ENCODE results near the gene SPR.

Gene SPR

GRCh38 chr2:72933207-72933606 lies 46.0 kb downstream of the SPR start:
- Histone ChIP-seq H3K27ac (no peak overlapping the region), H3K4me3 (ENCODE audit: low read depth, low read length) (no peak overlapping the region), H3K27me3 (replicated peaks) (peaks cover 60% of the 10 kb centered on the region), H3K36me3 (replicated peaks) (no peaks in the 10 kb centered on the region)
- TF ChIP-seq CTCF (IDR thresholded peaks at IDR 0.05; ENCODE audit: low read depth, low read length, missing control alignments) = no peak
- no peak for DNase-seq
- in situ Hi-C loops (cut with HindIII; ENCODE audit: low pct_ligation_motif_present, low sequenced_read_pairs) = no loop called here

- no peak for TF ChIP-seq CTCF (IDR thresholded peaks at IDR 0.05; ENCODE audit: low read depth, low read length, missing control alignments)
- DNase-seq = no peak
- no peak overlapping the region for H3K4me3 ChIP-seq (ENCODE audit: low read depth, low read length)
- no peak overlapping the region for H3K27ac ChIP-seq
- in situ Hi-C loops (cut with HindIII; ENCODE audit: low pct_ligation_motif_present, low sequenced_read_pairs) = no loop called here
- H3K36me3 ChIP-seq (replicated peaks) = no peaks in the 10 kb centered on the region
- H3K27me3 ChIP-seq (replicated peaks) = peaks cover 56% of the 10 kb centered on the region
Measured at GRCh38 chr2:72933646-72934151, 46.5 kb downstream of the SPR start.

- TF ChIP-seq CTCF (IDR thresholded peaks at IDR 0.05; ENCODE audit: low read depth, low read length, missing control alignments) = peak; percentile 34
- Histone ChIP-seq H3K36me3 (replicated peaks) (no peaks in the 10 kb centered on the region), H3K27ac (no peak overlapping the region), H3K4me3 (ENCODE audit: low read depth, low read length) (no peak overlapping the region), H3K27me3 (replicated peaks) (peaks cover 44% of the 10 kb centered on the region)
- DNase-seq = no peak
- in situ Hi-C loops (cut with HindIII; ENCODE audit: low pct_ligation_motif_present, low sequenced_read_pairs) = no loop called here
Measured at GRCh38 chr2:72934683-72935610, 47.7 kb downstream of the SPR start.

GRCh38 chr2:72935611-72935957 lies 48.4 kb downstream of the SPR start:
- no peak for TF ChIP-seq CTCF (IDR thresholded peaks at IDR 0.05; ENCODE audit: low read depth, low read length, missing control alignments)
- in situ Hi-C loops (cut with HindIII; ENCODE audit: low pct_ligation_motif_present, low sequenced_read_pairs) = no loop called here
- no peak for DNase-seq
- H3K27ac ChIP-seq = no peak overlapping the region
- H3K4me3 ChIP-seq (ENCODE audit: low read depth, low read length) = no peak overlapping the region
- no peaks in the 10 kb centered on the region for H3K36me3 ChIP-seq (replicated peaks)
- H3K27me3 ChIP-seq (replicated peaks) = peaks cover 39% of the 10 kb centered on the region

- DNase-seq = no peak
- no peak for TF ChIP-seq CTCF (IDR thresholded peaks at IDR 0.05; ENCODE audit: low read depth, low read length, missing control alignments)
- Histone ChIP-seq H3K36me3 (replicated peaks) (no peaks in the 10 kb centered on the region), H3K4me3 (ENCODE audit: low read depth, low read length) (no peak overlapping the region), H3K27ac (no peak overlapping the region), H3K27me3 (replicated peaks) (peaks cover 32% of the 10 kb centered on the region)
- in situ Hi-C loops (cut with HindIII; ENCODE audit: low pct_ligation_motif_present, low sequenced_read_pairs) = no loop called here
Measured at GRCh38 chr2:72936660-72937355, 49.6 kb downstream of the SPR start.

Measured in brain microvascular endothelial cell (primary cell).